ENCODE results near the gene NOL4L.

- TF ChIP-seq CTCF (conservative IDR thresholded peaks at IDR 0.05; ENCODE audit: low read depth, low read length): no peak
- TF ChIP-seq EZH2 (IDR thresholded peaks at IDR 0.05; ENCODE audit: borderline replicate concordance, low read depth, low read length, poor library complexity, severe bottlenecking): no peak
Measured at GRCh38 chr20:32493356-32493755, 91.8 kb downstream of the NOL4L start.

Measured in A673 (cell line).